Gastroesophageal sphincter (tissue), 2 donors: Measurements from ENCODE around the gene CREBBP.

Experiments
- EP300 ChIP-seq: sonication (generic); formaldehyde crosslinking; IDR thresholded peaks from one replicate; pipeline ENCODE4 v1.6.1; 2017; ENCODE audit warnings: antibody characterized with exemption, mild to moderate bottlenecking
- POLR2A ChIP-seq, 2 donors: fragments of 450-650 bp; IDR thresholded peaks; one replicate each; pipeline ENCODE4 v1.6.1; 2017; ENCODE audit warnings: antibody characterized with exemption in 2 of 2, mild to moderate bottlenecking in 2 of 2, moderate library complexity in 1 of 2
- POLR2AphosphoS5 ChIP-seq: sonication (generic); formaldehyde crosslinking; IDR thresholded peaks from one replicate; pipeline ENCODE4 v1.6.1; 2017; ENCODE audit warnings: antibody characterized with exemption

DNA sequence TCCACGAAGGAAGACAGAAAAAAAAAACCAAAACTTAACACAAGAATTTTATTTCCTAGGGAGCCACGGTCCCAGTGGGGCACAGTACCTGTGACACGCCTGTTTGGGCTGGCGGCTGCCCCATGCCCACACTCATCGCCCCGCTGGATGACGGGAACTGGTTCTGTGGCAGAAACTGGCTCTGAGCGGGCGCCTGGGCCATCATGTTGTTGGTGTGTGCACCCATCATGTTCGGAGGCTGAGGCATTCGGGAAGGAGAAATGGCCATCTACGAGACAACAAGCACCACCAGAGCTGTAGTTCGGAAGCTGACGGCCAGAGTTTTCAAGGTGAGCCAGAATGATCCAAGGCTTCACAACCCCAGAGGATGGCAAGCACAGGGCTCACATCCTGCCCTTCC is 106.8 kb downstream of the CREBBP start:
- no peak for TF ChIP-seq POLR2AphosphoS5
- no peak for TF ChIP-seq EP300
- TF ChIP-seq POLR2A (IDR thresholded peaks at IDR 0.05): no peak
